Measurements from ENCODE around the gene SSRP1.

SSRP1 gene

GRCh38 chr11:57314221-57314973 is 21.3 kb downstream of the SSRP1 start:
- no peak for DNase-seq

GRCh38 chr11:57313788-57314135 is 21.9 kb downstream of the SSRP1 start:
- no peak for DNase-seq

GRCh38 chr11:57313071-57313787 is 22.5 kb downstream of the SSRP1 start:
- DNase-seq: no peak

- DNase-seq: no peak
These were observed 23.1 kb downstream of the SSRP1 start for GRCh38 chr11:57312511-57313021.

GRCh38 chr11:57311109-57311936 is 24.4 kb downstream of the SSRP1 start:
- peak; percentile 96 for DNase-seq

- peak; percentile 27 for DNase-seq
These were observed 25.0 kb downstream of the SSRP1 start for GRCh38 chr11:57310630-57311086.

- no peak for DNase-seq
These were observed 25.6 kb downstream of the SSRP1 start for GRCh38 chr11:57310091-57310490.

- no peak for DNase-seq
These were observed 26.3 kb downstream of the SSRP1 start for GRCh38 chr11:57309106-57310059.

- no peak for DNase-seq
These were observed 27.1 kb downstream of the SSRP1 start for GRCh38 chr11:57308426-57309060.

- DNase-seq: no peak
These were observed 27.9 kb downstream of the SSRP1 start for GRCh38 chr11:57307666-57308270.

- no peak for DNase-seq
These were observed 28.6 kb downstream of the SSRP1 start for GRCh38 chr11:57306940-57307565.

- DNase-seq: no peak
These were observed 29.4 kb downstream of the SSRP1 start for GRCh38 chr11:57306161-57306876.

- no peak for DNase-seq
These were observed 30.2 kb downstream of the SSRP1 start for GRCh38 chr11:57305523-57305922.

GRCh38 chr11:57303990-57304579 is 31.6 kb downstream of the SSRP1 start:
- DNase-seq: peak; percentile 76

- DNase-seq: no peak
These were observed 32.3 kb downstream of the SSRP1 start for GRCh38 chr11:57303280-57303989.

- no peak for DNase-seq
These were observed 33.2 kb downstream of the SSRP1 start for GRCh38 chr11:57302489-57302888.

GRCh38 chr11:57301711-57302423 is 33.8 kb downstream of the SSRP1 start:
- no peak for DNase-seq

- DNase-seq: no peak
These were observed 34.9 kb downstream of the SSRP1 start for GRCh38 chr11:57300785-57301184.

All from fibroblast of skin of right quadriceps (primary cell).